GM18867 (cell line): ENCODE measurements around the gene RUNX1.

ENCODE experiments used
- ATAC-seq: cut with Tn5 transposase; IDR thresholded peaks from one replicate; pipeline ENCODE4 v1.9.1; 2021; ENCODE audit warnings: mild to moderate bottlenecking, moderate library complexity; ENCODE audit not compliant: unreplicated experiment

Gene RUNX1

GRCh38 chr21:34930971-34931370 is 118.1 kb downstream of the RUNX1 start:
- ATAC-seq, result no peak

- ATAC-seq, result no peak
Observed at GRCh38 chr21:34928637-34929036, 120.5 kb downstream of the RUNX1 start.

GRCh38 chr21:34927992-34928391 is 121.1 kb downstream of the RUNX1 start:
- no peak for ATAC-seq

- ATAC-seq, result no peak
Observed at GRCh38 chr21:34926803-34927467, 122.2 kb downstream of the RUNX1 start.

- no peak for ATAC-seq
Observed at GRCh38 chr21:34925597-34925996, 123.5 kb downstream of the RUNX1 start.

- ATAC-seq, result no peak
Observed at GRCh38 chr21:34924771-34925419, 124.2 kb downstream of the RUNX1 start.

- no peak for ATAC-seq
Observed at GRCh38 chr21:34924194-34924593, 124.9 kb downstream of the RUNX1 start.

- no peak for ATAC-seq
Observed at GRCh38 chr21:34923626-34924025, 125.5 kb downstream of the RUNX1 start.

GRCh38 chr21:34923202-34923601 is 125.9 kb downstream of the RUNX1 start:
- ATAC-seq, result no peak

GRCh38 chr21:34922479-34922878 is 126.6 kb downstream of the RUNX1 start:
- ATAC-seq, result no peak

- ATAC-seq, result no peak
Observed at GRCh38 chr21:34921151-34921550, 128.0 kb downstream of the RUNX1 start.

- ATAC-seq, result no peak
Observed at GRCh38 chr21:34919406-34919805, 129.7 kb downstream of the RUNX1 start.

- no peak for ATAC-seq
Observed at GRCh38 chr21:34916446-34916845, 132.7 kb downstream of the RUNX1 start.

GRCh38 chr21:34915364-34915841 is 133.7 kb downstream of the RUNX1 start:
- no peak for ATAC-seq

- ATAC-seq, result no peak
Observed at GRCh38 chr21:34914239-34914638, 134.9 kb downstream of the RUNX1 start.

- no peak for ATAC-seq
Observed at GRCh38 chr21:34913811-34914210, 135.3 kb downstream of the RUNX1 start.

- ATAC-seq, result peak; percentile 80
Observed at GRCh38 chr21:34912022-34912945, 136.8 kb downstream of the RUNX1 start.

- ATAC-seq, result no peak
Observed at GRCh38 chr21:34911360-34911759, 137.7 kb downstream of the RUNX1 start.

GRCh38 chr21:34910396-34910795 is 138.7 kb downstream of the RUNX1 start:
- ATAC-seq, result no peak

GRCh38 chr21:34909492-34910292 is 139.4 kb downstream of the RUNX1 start:
- ATAC-seq, result no peak
